ENCODE results near the gene PCCA. TPM values are rescaled to one million over a fixed set of nuclear protein-coding genes. Genes with fewer than 3 reads are reported as not detected.
"Not testable (repeated sequence)": the region's sequence is repeated elsewhere in the genome, so short reads cannot be mapped to it uniquely, and the experiment has no call there.

The PCCA gene
- polyA plus RNA-seq, 1 experiment, result 3.0 TPM

DNA sequence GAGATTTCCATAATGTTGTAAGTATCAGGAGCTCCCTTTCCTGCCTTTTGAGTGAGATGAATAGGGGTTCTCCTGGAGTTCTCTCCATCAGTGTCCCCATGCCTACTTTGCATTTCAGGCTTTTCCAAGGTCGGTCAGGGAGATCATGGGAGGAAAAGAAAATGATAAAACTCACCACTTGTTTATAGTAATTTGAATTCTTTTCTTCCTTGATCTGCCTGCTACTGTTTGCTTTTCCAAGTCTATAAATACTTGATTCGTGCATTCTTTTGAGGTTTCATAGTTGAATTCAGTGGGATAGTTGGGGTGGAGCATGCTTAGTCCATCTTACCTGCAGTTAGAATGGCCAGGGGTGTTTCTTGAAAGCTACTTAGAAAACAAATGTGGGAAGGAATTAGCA is 51.5 kb downstream of the PCCA start:
- H3K27me3 ChIP-seq (ENCODE audit: control insufficient read depth, insufficient read depth, low read length), result no peaks in the 10 kb centered on the region
- DNase-seq (ENCODE audit: low read depth), result no peak
- ChIA-PET CTCF (no interaction called here), POLR2A (no interaction called here)
- H3K36me3 ChIP-seq (ENCODE audit: control insufficient read depth, insufficient read depth, low read length), result no peaks in the 10 kb centered on the region
- H3K4me3 ChIP-seq (ENCODE audit: low read depth, low read length), result no peak overlapping the region
- TF ChIP-seq, protein P1, sequence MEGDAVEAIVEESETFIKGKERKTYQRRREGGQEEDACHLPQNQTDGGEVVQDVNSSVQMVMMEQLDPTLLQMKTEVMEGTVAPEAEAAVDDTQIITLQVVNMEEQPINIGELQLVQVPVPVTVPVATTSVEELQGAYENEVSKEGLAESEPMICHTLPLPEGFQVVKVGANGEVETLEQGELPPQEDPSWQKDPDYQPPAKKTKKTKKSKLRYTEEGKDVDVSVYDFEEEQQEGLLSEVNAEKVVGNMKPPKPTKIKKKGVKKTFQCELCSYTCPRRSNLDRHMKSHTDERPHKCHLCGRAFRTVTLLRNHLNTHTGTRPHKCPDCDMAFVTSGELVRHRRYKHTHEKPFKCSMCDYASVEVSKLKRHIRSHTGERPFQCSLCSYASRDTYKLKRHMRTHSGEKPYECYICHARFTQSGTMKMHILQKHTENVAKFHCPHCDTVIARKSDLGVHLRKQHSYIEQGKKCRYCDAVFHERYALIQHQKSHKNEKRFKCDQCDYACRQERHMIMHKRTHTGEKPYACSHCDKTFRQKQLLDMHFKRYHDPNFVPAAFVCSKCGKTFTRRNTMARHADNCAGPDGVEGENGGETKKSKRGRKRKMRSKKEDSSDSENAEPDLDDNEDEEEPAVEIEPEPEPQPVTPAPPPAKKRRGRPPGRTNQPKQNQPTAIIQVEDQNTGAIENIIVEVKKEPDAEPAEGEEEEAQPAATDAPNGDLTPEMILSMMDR (IDR thresholded peaks at IDR 0.05; ENCODE audit: insufficient read depth, low read depth, low read length), result no peak

DNA sequence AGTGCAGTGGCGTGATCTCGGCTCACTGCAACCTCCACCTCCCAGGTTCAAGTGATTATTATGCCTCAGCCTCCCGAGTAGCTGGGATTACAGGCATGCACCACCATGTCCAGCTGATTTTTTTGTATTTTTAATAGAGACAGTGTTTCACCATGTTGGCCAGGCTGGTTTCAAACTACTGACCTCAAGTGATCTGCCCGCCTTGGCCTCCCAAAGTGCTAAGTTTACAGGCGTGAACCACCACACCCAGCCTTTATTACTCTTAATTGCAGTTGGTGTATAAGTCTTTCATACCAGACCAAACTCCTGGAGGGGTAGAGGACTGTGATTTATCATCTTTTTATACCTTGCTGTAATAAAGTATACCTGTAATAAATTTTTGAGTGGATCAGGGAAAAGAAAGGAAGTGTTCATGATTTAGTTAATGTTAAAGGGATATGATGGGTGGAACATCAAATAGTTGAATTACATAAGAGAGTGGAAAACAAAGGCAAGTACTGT is 52.6 kb downstream of the PCCA start:
- CTCF ChIA-PET; H3K36me3 ChIP-seq (ENCODE audit: control insufficient read depth, insufficient read depth, low read length); H3K4me3 ChIP-seq (ENCODE audit: low read depth, low read length); DNase-seq (ENCODE audit: low read depth); H3K27me3 ChIP-seq (ENCODE audit: control insufficient read depth, insufficient read depth, low read length); POLR2A ChIA-PET: not testable (repeated sequence)

DNA sequence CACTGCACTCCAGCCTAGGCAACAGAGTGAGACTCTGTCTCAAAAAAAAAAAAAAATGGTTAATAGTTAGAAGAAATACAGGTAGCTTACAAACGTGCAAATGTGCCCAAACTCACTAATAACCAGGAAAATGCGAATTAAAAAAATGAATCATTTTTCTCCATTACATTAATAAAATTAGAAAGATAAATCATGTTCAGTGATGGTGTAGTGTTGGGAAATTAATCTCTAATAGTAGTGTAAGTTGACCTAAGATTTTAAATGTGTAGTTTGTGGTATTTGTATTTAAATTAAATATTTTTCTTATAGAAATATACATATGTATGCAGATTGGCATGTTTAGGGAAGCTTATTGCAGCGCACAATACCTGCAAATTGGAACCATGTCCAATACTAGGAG is 57.6 kb downstream of the PCCA start:
- TF ChIP-seq, protein P1 (IDR thresholded peaks at IDR 0.05; ENCODE audit: insufficient read depth, low read depth, low read length), result no peak
- Histone ChIP-seq H3K27me3 (ENCODE audit: control insufficient read depth, insufficient read depth, low read length) (no peaks in the 10 kb centered on the region), H3K36me3 (ENCODE audit: control insufficient read depth, insufficient read depth, low read length) (no peaks in the 10 kb centered on the region), H3K4me3 (ENCODE audit: low read depth, low read length) (no peak overlapping the region)
- CTCF ChIA-PET, result no interaction called here
- DNase-seq (ENCODE audit: low read depth), result no peak
- POLR2A ChIA-PET, result no interaction called here

DNA sequence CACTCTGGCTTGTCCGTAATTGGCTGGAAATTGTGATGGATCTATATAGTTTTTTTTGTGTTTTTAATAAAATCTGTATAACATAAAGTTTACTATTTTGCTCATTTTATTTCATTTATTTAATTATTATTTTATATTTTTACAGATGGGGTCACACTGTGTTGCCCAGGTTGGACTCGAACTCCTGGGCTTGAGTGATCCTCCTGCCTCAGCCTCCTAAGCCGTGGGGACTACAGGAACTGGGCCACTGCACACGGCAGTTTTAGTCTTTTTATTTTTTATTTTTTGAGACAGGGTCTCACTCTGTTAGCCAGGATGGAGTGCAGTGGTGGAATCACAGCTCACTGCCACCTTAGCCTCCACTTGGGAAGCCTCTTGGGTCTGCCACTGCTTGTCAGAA is 58.9 kb downstream of the PCCA start:
- CTCF ChIA-PET, result no interaction called here
- POLR2A ChIA-PET, result no interaction called here

DNA sequence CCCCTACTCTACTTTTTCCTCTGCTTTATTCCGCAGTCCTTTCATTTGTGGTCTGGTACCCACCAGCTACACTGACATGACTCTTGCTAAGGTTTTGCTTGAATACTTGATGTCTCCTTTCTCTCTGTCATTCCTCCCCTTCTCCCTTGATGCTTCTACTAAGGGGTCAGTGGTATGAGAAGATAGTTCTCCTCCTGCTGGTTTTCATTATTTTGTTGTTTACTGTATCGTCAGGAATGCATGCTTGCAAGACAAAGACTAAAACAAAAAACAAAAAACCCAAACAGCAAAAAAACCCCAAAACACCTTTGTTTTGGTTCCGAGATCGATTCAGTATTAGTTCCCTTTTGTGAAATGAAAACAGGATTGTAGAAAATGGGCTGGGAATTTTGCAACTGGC is 59.5 kb downstream of the PCCA start:
- H3K36me3 ChIP-seq (ENCODE audit: control insufficient read depth, insufficient read depth, low read length), result no peaks in the 10 kb centered on the region
- no peak for DNase-seq (ENCODE audit: low read depth)
- TF ChIP-seq, protein P1 (IDR thresholded peaks at IDR 0.05; ENCODE audit: insufficient read depth, low read depth, low read length), result no peak
- CTCF ChIA-PET, result no interaction called here
- H3K27me3 ChIP-seq (ENCODE audit: control insufficient read depth, insufficient read depth, low read length), result no peaks in the 10 kb centered on the region
- POLR2A ChIA-PET, result no interaction called here
- no peak overlapping the region for H3K4me3 ChIP-seq (ENCODE audit: low read depth, low read length)

More for the DNA sequence above, 58.9 kb downstream of the PCCA start:
- H3K4me3 ChIP-seq (ENCODE audit: low read depth, low read length), result no peak overlapping the region
- TF ChIP-seq, protein P1 (IDR thresholded peaks at IDR 0.05; ENCODE audit: insufficient read depth, low read depth, low read length), result no peak
- no peak for DNase-seq (ENCODE audit: low read depth)
- H3K36me3 ChIP-seq (ENCODE audit: control insufficient read depth, insufficient read depth, low read length), result no peaks in the 10 kb centered on the region
- H3K27me3 ChIP-seq (ENCODE audit: control insufficient read depth, insufficient read depth, low read length), result no peaks in the 10 kb centered on the region

DNA sequence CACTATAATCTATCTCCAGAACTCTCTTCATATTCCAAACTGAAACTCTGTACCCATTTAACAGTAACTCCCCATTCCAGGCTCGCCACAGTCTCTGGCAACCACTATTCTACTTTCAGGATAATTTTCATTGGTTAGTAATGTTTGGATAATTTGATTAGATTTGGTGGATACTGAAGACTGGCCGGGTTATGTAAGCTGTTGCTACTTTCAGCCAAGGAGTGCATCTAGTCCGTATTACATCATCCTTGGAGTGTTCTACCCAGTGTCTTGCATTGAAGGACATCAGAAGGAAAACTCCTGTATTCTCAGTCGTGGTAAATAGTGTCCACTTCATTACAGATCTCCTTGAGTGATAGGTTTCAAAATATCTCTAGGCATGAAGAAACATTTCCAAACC is 60.5 kb downstream of the PCCA start:
- TF ChIP-seq, protein P1 (IDR thresholded peaks at IDR 0.05; ENCODE audit: insufficient read depth, low read depth, low read length), result no peak
- no peak for DNase-seq (ENCODE audit: low read depth)
- Histone ChIP-seq H3K36me3 (ENCODE audit: control insufficient read depth, insufficient read depth, low read length) (no peaks in the 10 kb centered on the region), H3K27me3 (ENCODE audit: control insufficient read depth, insufficient read depth, low read length) (no peaks in the 10 kb centered on the region), H3K4me3 (ENCODE audit: low read depth, low read length) (no peak overlapping the region)
- POLR2A ChIA-PET, result no interaction called here
- CTCF ChIA-PET, result no interaction called here

DNA sequence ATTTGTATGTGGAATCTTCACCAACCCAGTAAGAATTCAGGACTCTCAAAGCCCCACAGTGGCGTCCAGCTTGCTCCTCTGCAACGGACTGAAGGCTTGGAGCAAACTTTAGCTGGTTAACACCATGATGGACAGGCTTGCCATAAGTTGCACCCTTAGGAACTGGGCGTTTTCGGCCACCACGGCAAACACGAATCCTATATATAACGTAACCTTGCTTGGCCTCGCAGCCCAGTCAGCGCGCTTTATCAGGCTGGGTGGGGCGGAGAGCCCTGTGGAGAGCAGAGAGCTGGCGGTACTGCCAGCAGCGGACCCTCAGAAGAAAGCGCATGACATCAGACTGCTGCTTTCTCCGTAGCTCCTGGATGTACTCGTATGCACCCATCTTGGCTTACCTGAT is 61.8 kb downstream of the PCCA start:
- DNase-seq (ENCODE audit: low read depth); H3K36me3 ChIP-seq (ENCODE audit: control insufficient read depth, insufficient read depth, low read length); POLR2A ChIA-PET; CTCF ChIA-PET; H3K4me3 ChIP-seq (ENCODE audit: low read depth, low read length); H3K27me3 ChIP-seq (ENCODE audit: control insufficient read depth, insufficient read depth, low read length): not testable (repeated sequence)
